PFSK-1 (cell line): ENCODE measurements around the gene KCNJ1.

Experiments
- FOXP2 ChIP-seq: optimal IDR thresholded peaks from 2 replicates; pipeline ENCODE3; 2011; ENCODE audit warnings: borderline replicate concordance, control low read depth, inconsistent platforms; ENCODE audit not compliant: insufficient read depth; ENCODE audit errors: extremely low read length, extremely low read depth
- POLR2AphosphoS5 ChIP-seq: IDR thresholded peaks from 2 replicates; pipeline ENCODE4 v1.6.1; 2012; ENCODE audit warnings: low read depth, mild to moderate bottlenecking, control low read depth, low read length, moderate library complexity
- REST ChIP-seq, 2 experiments: IDR thresholded peaks; 2 replicates each; pipeline versions ENCODE4 v1.6.1 to v1.8.0; 2011 to 2012; ENCODE audit warnings: low read depth in 2 of 2, low read length in 2 of 2, control low read depth in 1 of 2, inconsistent platforms in 1 of 2, mild to moderate bottlenecking in 1 of 2, moderate library complexity in 1 of 2; ENCODE audit not compliant: insufficient read depth in 1 of 2
- SIN3A ChIP-seq: IDR thresholded peaks from 2 replicates; pipeline ENCODE4 v1.6.1; 2012; ENCODE audit warnings: mild to moderate bottlenecking, low read length, moderate library complexity, borderline replicate concordance; ENCODE audit not compliant: insufficient read depth

GRCh38 chr11:128862406-128862805, 4.7 kb downstream of the KCNJ1 start:
- TF ChIP-seq FOXP2 (no peak), REST (IDR thresholded peaks at IDR 0.05; ENCODE audit: insufficient read depth in 1 of 2, low read depth in 2 of 2, low read length in 2 of 2) (no peak), SIN3A (no peak), POLR2AphosphoS5 (no peak)
